K562 (cell line): ENCODE measurements around the gene SENP7. TPM values are rescaled to one million over a fixed set of nuclear protein-coding genes. Genes with fewer than 3 reads are reported as not detected.

ENCODE experiments used
- CBX1 ChIP-seq: sonication (generic); IDR thresholded peaks from 2 replicates; pipeline ENCODE4 v1.6.1; 2016; ENCODE audit warnings: antibody characterized with exemption, low read depth, mild to moderate bottlenecking
- CHD2 ChIP-seq: IDR thresholded peaks from 2 replicates; pipeline ENCODE4 v1.6.1; 2011; ENCODE audit warnings: low read depth, low read length
- ETV1 ChIP-seq: fragments of 450-650 bp; conservative IDR thresholded peaks from 2 replicates; pipeline ENCODE4 v1.6.1; 2016; ENCODE audit warnings: missing genetic modification characterization, control low read depth, low read depth, missing compliant biosample characterization
- KAT8 ChIP-seq: fragments of 450-650 bp; IDR thresholded peaks from 2 replicates; pipeline ENCODE4 v1.6.1; 2016; ENCODE audit warnings: low read depth, mild to moderate bottlenecking
- L3MBTL2 ChIP-seq: fragments of 450-650 bp; IDR thresholded peaks from 2 replicates; pipeline ENCODE4 v1.6.1; 2016; ENCODE audit warnings: mild to moderate bottlenecking, moderate library complexity
- MAFK ChIP-seq: IDR thresholded peaks from 2 replicates; pipeline ENCODE4 v1.6.1; 2011; ENCODE audit warnings: low read length, improper control_type of control experiment
- RBM14 ChIP-seq: fragments of 200-400 bp; formaldehyde crosslinking; IDR thresholded peaks from 2 replicates; pipeline ENCODE4 v1.6.1; 2018; ENCODE audit warnings: low read depth, mild to moderate bottlenecking, low read length, moderate library complexity, borderline replicate concordance; ENCODE audit not compliant: insufficient read depth
- RUNX1 ChIP-seq: sonication (generic); IDR thresholded peaks from 2 replicates; pipeline ENCODE4 v1.6.1; 2016; ENCODE audit warnings: antibody characterized with exemption, low read depth
- SLC30A9 ChIP-seq: fragments of 250-450 bp; sonication (Bioruptor Pico); IDR thresholded peaks from 2 replicates; pipeline ENCODE4 v1.8.0; 2022; ENCODE audit warnings: mild to moderate bottlenecking, moderate library complexity
- TEAD2 ChIP-seq: fragments of 450-650 bp; IDR thresholded peaks from 2 replicates; pipeline ENCODE4 v1.6.1; 2016; ENCODE audit warnings: missing genetic modification characterization, control low read depth, missing compliant biosample characterization
- ZBTB17 ChIP-seq: fragments of 450-650 bp; formaldehyde crosslinking; IDR thresholded peaks from 2 replicates; pipeline ENCODE4 v1.4.0; 2020; ENCODE audit warnings: mild to moderate bottlenecking
- ZNF778 ChIP-seq: fragments of 450-650 bp; formaldehyde crosslinking; IDR thresholded peaks from 2 replicates; pipeline ENCODE4 v1.4.0; 2020; ENCODE audit warnings: mild to moderate bottlenecking, moderate library complexity
- ZSCAN32 ChIP-seq: fragments of 450-650 bp; formaldehyde crosslinking; IDR thresholded peaks from 2 replicates; pipeline ENCODE4 v1.4.0; 2020; ENCODE audit warnings: mild to moderate bottlenecking, moderate library complexity
- polyA plus RNA-seq, 8 experiments: library from polyadenylated mRNA; depleted of rRNA in 4 of 8; stranded (reverse) in 5 of 8; unstranded in 3 of 8; fragments of >200 nt; fragmentation: Nextera tagmentation in 2 of 8; fragmentation: Illumina TruSeq in 1 of 8; extraction: Ambion mirVana in 2 of 8; extraction: Trizol in 1 of 8; gene quantifications; 2 replicates each; pipeline versions ENCODE4 v1.2.1 to v1.2.3, GENCODE V29; 2011 to 2014; ENCODE audit warnings: inconsistent platforms in 1 of 8, missing spikeins in 1 of 8
- total RNA-seq, 7 experiments: library from RNA; depleted of rRNA in 6 of 7; stranded (reverse); fragments of >200 nt in 6 of 7; fragmentation: Illumina TruSeq in 2 of 7; extraction: Trizol in 2 of 7; gene quantifications; 2 replicates each; pipeline versions ENCODE4 v1.2.1 to v1.2.3, GENCODE V29; 2011 to 2021; ENCODE audit warnings: low replicate concordance in 1 of 7
- TF ChIP-seq, protein P1 (sequence below): fragments of 200-600 bp; sonication (generic); IDR thresholded peaks from one replicate; pipeline ENCODE4 v1.6.1; 2012; ENCODE audit warnings: mild to moderate bottlenecking, low read depth, low read length, inconsistent platforms
- TF ChIP-seq, protein P2 (sequence below): IDR thresholded peaks from 2 replicates; pipeline ENCODE4 v1.6.1; 2011; ENCODE audit warnings: borderline replicate concordance, low read depth, mild to moderate bottlenecking, moderate library complexity, low read length; ENCODE audit not compliant: insufficient read depth, poor library complexity, severe bottlenecking

Gene SENP7
- total and polyA plus RNA-seq, 9 of the 15 experiments (the other 6 are each of a cell fraction or from before 2014, with no cell fraction given), result 4.1 to 21.9 (median 10.7) TPM

DNA sequence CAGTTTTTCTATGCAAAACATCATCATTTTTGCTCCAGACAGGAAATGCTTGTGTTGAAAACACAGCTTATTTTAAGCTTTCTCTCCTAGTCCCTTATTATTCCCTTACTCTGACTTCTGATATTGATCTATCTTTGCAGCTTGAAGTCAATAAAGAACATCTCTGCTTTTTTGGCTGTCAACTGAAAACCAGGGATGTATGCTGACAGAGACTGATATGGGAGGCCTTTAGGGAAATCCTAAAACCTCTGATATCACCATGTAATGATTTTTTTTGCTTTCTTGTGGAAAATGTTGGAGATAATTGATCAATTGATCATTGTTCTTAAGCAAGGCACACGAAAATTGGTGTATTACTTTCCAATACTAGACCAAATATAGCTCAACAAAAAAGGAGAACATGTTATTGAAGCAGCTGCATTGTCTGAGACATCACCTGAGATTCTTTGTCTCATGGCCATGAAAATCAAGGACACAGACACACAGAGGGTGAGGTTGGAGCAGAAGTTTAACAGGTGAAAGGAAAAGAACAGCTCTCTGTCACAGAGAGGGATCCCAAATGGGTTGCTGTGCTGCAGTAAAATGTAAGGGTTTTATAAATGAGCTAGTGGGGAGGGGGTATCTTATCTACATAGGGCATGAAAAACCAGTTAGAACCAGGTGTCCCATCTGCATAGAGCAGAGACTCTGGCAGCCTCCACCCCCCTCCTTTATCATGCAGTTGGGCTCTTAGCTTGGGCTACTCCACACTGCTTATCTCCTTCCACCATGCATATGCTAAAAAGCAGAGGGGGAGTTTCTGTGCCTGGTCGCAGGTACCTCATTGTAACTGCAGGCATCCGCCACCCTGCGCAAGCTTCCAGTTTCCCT lies 17.0 kb upstream of the SENP7 start (continued):
- TF ChIP-seq, protein P1, sequence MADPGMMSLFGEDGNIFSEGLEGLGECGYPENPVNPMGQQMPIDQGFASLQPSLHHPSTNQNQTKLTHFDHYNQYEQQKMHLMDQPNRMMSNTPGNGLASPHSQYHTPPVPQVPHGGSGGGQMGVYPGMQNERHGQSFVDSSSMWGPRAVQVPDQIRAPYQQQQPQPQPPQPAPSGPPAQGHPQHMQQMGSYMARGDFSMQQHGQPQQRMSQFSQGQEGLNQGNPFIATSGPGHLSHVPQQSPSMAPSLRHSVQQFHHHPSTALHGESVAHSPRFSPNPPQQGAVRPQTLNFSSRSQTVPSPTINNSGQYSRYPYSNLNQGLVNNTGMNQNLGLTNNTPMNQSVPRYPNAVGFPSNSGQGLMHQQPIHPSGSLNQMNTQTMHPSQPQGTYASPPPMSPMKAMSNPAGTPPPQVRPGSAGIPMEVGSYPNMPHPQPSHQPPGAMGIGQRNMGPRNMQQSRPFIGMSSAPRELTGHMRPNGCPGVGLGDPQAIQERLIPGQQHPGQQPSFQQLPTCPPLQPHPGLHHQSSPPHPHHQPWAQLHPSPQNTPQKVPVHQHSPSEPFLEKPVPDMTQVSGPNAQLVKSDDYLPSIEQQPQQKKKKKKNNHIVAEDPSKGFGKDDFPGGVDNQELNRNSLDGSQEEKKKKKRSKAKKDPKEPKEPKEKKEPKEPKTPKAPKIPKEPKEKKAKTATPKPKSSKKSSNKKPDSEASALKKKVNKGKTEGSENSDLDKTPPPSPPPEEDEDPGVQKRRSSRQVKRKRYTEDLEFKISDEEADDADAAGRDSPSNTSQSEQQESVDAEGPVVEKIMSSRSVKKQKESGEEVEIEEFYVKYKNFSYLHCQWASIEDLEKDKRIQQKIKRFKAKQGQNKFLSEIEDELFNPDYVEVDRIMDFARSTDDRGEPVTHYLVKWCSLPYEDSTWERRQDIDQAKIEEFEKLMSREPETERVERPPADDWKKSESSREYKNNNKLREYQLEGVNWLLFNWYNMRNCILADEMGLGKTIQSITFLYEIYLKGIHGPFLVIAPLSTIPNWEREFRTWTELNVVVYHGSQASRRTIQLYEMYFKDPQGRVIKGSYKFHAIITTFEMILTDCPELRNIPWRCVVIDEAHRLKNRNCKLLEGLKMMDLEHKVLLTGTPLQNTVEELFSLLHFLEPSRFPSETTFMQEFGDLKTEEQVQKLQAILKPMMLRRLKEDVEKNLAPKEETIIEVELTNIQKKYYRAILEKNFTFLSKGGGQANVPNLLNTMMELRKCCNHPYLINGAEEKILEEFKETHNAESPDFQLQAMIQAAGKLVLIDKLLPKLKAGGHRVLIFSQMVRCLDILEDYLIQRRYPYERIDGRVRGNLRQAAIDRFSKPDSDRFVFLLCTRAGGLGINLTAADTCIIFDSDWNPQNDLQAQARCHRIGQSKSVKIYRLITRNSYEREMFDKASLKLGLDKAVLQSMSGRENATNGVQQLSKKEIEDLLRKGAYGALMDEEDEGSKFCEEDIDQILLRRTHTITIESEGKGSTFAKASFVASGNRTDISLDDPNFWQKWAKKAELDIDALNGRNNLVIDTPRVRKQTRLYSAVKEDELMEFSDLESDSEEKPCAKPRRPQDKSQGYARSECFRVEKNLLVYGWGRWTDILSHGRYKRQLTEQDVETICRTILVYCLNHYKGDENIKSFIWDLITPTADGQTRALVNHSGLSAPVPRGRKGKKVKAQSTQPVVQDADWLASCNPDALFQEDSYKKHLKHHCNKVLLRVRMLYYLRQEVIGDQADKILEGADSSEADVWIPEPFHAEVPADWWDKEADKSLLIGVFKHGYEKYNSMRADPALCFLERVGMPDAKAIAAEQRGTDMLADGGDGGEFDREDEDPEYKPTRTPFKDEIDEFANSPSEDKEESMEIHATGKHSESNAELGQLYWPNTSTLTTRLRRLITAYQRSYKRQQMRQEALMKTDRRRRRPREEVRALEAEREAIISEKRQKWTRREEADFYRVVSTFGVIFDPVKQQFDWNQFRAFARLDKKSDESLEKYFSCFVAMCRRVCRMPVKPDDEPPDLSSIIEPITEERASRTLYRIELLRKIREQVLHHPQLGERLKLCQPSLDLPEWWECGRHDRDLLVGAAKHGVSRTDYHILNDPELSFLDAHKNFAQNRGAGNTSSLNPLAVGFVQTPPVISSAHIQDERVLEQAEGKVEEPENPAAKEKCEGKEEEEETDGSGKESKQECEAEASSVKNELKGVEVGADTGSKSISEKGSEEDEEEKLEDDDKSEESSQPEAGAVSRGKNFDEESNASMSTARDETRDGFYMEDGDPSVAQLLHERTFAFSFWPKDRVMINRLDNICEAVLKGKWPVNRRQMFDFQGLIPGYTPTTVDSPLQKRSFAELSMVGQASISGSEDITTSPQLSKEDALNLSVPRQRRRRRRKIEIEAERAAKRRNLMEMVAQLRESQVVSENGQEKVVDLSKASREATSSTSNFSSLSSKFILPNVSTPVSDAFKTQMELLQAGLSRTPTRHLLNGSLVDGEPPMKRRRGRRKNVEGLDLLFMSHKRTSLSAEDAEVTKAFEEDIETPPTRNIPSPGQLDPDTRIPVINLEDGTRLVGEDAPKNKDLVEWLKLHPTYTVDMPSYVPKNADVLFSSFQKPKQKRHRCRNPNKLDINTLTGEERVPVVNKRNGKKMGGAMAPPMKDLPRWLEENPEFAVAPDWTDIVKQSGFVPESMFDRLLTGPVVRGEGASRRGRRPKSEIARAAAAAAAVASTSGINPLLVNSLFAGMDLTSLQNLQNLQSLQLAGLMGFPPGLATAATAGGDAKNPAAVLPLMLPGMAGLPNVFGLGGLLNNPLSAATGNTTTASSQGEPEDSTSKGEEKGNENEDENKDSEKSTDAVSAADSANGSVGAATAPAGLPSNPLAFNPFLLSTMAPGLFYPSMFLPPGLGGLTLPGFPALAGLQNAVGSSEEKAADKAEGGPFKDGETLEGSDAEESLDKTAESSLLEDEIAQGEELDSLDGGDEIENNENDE, result no peak
- TF ChIP-seq MAFK, result no peak
- no peak for TF ChIP-seq KAT8
- TF ChIP-seq, protein P2, sequence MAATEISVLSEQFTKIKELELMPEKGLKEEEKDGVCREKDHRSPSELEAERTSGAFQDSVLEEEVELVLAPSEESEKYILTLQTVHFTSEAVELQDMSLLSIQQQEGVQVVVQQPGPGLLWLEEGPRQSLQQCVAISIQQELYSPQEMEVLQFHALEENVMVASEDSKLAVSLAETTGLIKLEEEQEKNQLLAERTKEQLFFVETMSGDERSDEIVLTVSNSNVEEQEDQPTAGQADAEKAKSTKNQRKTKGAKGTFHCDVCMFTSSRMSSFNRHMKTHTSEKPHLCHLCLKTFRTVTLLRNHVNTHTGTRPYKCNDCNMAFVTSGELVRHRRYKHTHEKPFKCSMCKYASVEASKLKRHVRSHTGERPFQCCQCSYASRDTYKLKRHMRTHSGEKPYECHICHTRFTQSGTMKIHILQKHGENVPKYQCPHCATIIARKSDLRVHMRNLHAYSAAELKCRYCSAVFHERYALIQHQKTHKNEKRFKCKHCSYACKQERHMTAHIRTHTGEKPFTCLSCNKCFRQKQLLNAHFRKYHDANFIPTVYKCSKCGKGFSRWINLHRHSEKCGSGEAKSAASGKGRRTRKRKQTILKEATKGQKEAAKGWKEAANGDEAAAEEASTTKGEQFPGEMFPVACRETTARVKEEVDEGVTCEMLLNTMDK, result no peak
- peak; percentile 89; the same call in 1 of the 2 replicates for TF ChIP-seq RUNX1
- TF ChIP-seq CBX1, result 0 out of 2 replicates have a peak, but pooled peaks have one; percentile 47
- no peak for TF ChIP-seq SLC30A9
- TF ChIP-seq RBM14, result no peak
- 0 out of 2 replicates have a peak, but pooled peaks have one; percentile 42 for TF ChIP-seq ZBTB17
- no peak for TF ChIP-seq ZNF778 (CRISPR knock-in tag)
- no peak for TF ChIP-seq L3MBTL2
- peak; percentile 30; the same call in 1 of the 2 replicates for TF ChIP-seq CHD2
- TF ChIP-seq TEAD2, result no peak
- peak; percentile 40; the same call in 1 of the 2 replicates for TF ChIP-seq ETV1
- TF ChIP-seq ZSCAN32 (CRISPR knock-in tag), result no peak
